A204.1 (cell line): Measurements from ENCODE around the gene NCKAP5.

ENCODE experiments used
- FAIRE-seq: peaks from 2 replicates; lab custom pipeline; 2012; peaks lifted over from hg19 to GRCh38; lab: Jason Lieb, UNC

NCKAP5 gene

DNA sequence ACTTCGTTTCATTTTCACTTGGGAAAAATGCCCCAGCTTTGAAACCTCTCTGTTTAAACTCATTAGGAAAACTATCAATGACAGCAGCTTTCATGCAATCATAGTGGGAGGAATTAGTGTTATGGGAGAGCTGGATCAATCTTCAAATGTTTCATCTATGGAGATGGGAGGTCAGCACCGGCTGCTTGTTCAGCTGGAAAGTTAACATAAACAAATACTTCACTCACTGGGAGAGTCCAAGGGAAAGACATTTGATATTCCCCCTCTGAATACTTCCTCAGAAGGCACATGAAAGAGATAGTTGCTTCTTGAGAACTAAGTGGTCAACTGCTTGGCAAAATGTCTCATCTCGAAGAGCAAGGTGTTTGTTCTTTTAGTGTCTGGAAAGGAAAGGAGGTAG lies 905.5 kb downstream of the NCKAP5 start:
- FAIRE-seq, result no peak

DNA sequence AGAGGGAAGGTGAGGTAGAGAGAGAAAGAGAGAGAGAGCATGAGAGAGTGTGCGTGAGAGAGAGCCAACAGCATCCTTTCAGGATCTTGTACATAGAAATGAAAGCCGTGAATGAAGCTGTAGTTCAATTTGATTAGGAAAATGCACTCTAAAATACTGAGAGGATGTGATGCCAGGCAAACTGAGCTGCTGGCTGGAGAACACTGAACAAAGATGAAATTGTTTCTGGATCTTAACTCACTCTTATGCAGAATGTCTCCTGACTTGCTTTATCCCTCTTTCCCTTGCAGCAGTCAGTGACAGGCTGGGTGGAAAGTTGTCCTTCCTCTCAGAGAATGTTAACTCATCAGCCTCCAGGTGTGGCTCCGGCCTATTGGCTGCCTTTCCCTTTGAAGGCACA lies 908.9 kb downstream of the NCKAP5 start:
- FAIRE-seq, result no peak

DNA sequence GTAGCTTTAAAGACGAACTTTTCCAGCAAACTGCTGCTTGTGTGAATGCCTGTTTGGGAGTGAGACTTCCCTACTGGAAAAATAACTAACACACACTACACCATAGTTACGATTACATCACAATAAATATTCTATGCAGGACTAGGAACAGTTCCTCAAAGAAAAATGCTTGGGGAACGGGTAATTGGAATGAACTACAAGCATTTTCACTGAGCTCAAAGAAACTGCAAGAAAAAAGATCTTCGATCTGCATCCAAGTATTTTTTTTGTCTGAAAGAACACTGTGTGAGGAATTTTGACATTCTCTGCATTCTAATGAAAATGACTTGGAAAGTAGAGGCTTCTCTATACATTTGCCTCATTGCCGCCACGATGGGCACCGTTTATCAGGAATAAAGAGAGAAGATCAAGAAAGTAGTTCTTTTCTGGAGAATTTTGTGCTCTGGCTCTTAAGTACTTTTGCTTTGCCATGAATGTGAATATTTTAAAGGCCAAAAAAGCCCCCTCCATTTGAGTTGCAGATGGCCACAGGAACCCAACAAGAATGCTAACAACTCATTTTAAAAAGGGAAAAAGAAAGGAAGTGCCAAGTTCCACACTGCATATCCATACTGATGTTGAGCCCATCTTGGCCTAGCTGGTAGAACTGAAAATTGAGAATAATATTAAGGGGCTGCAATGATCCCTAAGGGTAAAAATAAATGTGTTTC lies 911.8 kb downstream of the NCKAP5 start:
- no peak for FAIRE-seq

DNA sequence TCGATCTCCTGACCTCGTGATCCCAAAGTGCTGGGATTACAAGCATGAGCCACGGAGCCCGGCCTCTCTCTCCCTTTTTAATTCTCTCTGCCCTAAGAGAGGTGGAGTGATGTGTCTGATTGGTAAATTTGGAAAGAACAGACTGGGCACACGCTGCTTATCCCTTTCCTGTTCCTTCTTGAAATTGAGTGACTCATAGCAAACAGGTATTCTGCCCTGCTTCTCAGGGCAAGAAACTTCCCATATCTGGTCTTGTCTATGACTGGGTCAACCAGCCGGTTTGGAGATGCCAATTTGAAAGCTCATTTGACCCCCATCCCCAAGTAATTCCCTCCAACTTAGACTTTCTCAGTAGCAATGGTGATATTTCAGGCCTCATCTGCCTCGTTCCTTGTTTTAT lies 913.3 kb downstream of the NCKAP5 start:
- FAIRE-seq, result no peak

DNA sequence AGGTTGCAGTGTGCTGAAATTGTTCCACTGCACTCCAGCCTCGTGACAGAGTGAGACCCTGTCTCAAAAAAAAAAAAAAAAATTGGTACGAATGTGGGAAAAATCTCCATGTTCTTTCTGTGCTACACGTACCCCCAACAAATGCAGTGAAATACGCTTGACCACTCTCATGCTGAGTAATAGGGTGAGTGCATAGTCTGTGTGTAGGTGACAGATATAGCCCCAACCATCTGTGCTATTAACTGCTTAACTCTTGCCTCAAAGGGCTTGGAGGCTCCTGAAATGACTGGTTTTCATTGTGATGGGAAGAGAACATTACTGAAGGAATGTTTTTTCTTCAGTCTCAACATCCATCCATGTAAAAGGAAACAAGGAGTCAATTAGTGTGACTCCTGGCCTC lies 913.9 kb downstream of the NCKAP5 start:
- FAIRE-seq, result no peak

DNA sequence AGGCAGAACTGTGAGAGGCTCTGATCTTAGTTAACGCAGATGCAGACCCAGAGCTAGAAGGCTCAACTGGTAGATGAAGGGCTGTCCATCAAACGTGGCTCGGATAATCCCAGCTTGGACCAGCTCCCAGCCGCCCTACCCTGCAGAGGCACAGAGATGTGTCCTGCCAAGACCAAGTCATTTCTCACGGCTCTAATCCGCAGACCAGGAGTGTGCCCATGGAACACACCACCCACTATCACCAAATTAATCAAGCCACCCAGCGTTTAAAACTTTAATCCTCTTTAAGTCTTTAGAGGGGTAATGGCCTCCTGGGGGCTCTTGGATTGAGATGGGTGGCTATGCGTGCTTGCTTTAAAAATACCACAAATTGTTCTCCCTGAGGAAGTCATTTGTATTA lies 915.8 kb downstream of the NCKAP5 start:
- FAIRE-seq, result no peak

DNA sequence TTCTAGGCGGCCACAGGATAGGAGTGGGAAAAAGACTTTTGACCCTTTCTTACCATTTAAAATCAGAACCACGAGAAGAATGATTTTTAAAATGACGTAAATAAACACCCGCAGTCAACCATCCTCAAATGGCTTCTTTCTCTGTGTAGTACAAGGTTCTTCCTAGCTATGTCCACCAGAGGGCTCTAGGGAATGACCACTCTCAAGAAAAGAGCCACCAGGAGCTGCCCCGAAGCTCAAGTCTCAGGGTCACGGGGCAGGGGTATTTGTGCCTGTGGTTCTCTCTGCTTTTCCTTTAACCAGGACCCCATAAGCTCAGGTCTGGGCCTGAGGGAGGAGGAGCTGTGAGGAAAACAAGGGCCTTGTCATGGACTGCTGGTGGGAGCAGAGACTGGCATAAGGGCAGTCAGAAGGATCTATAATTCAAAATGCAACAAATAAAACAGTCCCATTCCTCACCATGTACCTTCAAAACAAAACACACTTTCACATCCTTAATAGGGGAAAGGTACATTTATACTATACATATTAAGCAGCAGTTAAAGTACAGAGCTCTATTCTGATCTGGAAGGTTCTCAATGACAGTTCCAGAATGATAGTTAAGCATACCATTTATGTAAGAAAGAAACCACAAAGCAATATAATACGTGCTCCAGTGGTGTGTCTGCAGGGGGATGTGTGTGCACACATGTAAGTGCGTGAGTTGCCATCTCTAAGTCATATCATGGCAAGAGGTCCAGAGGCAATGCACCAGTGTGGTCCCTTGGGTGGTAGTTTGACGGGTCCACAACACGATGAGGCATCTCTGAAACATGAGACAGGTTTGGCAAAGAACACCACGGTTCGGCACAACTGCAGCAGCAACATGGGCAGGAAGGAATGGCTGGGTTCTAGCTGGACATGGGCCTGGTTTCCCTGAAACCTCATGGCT lies 916.9 kb downstream of the NCKAP5 start:
- FAIRE-seq, result no peak

DNA sequence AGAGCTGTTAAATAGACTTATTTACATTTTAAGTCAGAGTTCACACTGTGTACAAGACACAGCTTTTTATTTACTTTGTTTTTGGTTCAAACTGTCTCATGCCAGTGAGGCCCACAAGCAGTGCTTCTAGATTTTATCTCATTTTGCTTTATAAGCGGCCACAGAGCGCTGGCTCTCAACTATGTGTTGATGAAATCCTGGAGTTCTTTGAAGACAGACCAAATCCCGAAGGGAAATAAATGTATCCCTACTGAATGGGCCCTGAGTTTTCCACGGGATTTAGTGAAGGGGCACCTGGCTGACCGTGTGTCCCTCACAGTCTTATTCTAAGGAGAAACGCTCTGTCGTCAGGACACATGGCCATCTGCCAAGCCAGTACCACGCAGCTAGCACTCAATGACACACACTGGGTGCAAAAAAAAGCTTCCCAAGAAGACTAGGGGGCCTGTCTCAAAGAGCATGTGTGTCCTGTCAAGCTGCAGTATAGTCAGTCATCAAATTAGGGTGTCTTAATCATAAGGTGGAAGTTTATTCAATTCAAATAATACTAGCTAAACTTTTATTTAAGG lies 921.6 kb downstream of the NCKAP5 start:
- no peak for FAIRE-seq

DNA sequence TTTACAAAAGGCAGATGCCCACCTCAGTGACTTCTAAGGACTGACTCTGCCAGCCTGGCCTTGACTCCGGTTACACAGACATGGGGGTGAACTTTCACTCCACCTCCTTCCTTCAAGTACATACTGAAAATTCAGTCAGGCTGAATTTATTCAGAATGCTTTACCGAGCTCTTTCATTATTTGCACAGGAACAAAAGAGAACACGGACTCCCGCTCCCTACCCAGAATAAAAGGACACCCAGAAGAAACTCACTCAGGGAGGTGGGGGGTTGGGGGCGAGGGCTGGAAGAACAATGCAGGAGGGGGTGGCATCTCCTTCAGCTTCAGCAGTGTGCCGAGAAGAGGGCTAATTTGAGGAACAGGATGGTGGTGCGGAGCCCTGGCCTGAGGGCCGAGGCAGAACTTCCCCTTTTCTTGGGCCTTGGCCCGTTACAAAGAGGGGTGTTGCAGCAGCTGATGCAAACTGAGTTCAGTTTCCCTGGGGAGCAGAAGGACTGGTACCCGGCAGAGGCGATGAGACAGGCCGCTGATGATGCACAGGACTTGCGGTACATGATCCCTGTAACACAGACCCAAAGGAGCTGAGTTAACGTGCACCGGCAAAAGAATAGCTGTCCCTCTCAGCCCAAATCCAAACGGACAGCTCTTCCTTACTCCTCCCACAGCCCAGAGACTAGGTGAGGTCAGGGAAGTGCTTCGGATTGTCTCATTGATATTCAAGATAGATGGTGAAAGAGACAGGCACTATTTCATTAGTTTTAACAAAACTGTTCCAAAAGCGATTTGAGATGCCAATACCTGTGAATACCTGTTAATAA lies 922.3 kb downstream of the NCKAP5 start:
- no peak for FAIRE-seq

DNA sequence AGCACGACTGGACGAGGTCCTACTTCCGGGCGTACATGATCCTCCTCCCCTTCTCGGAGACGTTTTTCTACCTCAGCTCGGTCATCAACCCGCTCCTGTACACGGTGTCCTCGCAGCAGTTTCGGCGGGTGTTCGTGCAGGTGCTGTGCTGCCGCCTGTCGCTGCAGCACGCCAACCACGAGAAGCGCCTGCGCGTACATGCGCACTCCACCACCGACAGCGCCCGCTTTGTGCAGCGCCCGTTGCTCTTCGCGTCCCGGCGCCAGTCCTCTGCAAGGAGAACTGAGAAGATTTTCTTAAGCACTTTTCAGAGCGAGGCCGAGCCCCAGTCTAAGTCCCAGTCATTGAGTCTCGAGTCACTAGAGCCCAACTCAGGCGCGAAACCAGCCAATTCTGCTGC lies 923.1 kb downstream of the NCKAP5 start:
- no peak for FAIRE-seq

DNA sequence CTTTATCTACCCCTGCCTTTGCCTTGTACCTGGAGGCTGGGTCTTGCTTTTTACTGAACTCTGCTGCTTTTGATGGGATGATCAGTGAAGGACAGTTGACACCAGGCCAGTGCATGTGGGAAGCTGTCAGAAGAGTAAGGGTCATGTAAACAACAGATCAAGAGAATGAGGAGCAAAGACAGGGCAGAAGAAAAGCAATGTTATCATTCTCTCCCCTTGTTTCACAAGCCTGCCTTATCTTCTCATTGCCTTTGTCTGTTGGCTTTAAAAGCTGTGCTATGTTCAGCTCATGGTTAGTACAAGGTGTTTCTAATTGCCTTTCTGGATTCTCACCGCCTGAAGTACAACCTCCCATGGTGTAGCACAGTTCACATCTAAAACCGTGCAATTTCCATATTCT lies 925.8 kb downstream of the NCKAP5 start:
- no peak for FAIRE-seq

DNA sequence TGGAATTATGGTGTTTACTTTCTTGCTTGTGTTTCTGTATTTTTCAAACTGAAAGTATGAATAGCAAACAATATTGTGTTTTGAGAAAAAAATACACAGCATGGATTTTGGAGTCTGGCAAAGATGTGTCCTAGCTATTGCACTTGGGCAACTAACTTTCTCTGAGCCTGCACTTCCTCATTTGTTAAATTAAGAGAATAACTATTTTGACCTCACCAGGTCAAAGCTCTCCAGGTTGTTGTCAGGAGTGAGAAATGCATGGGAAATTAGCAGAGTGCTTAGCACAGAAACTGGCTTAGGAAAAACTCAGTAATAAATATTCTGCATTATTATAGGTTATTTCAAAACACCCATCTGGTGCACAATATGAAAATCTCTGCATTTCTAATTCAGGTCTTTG lies 926.4 kb downstream of the NCKAP5 start:
- no peak for FAIRE-seq

DNA sequence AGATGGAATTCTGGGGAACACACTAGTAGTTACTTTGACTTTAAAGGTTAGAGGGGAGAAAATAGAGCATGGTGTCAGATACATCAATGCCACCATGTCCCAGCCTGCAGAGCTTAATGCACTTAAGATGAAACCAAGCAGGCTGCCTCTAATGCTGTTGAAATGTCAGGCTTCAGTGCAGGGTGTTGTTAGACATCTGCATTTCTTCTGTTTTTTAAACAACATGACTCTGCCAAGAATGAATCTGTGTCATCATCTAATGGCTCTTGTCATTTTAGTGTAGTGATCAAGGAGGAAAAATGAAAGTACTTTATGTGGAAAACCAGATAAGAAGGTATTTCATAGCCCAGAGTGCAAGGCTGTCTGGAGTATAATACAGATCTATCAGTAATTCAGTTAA lies 928.1 kb downstream of the NCKAP5 start:
- FAIRE-seq, result no peak

DNA sequence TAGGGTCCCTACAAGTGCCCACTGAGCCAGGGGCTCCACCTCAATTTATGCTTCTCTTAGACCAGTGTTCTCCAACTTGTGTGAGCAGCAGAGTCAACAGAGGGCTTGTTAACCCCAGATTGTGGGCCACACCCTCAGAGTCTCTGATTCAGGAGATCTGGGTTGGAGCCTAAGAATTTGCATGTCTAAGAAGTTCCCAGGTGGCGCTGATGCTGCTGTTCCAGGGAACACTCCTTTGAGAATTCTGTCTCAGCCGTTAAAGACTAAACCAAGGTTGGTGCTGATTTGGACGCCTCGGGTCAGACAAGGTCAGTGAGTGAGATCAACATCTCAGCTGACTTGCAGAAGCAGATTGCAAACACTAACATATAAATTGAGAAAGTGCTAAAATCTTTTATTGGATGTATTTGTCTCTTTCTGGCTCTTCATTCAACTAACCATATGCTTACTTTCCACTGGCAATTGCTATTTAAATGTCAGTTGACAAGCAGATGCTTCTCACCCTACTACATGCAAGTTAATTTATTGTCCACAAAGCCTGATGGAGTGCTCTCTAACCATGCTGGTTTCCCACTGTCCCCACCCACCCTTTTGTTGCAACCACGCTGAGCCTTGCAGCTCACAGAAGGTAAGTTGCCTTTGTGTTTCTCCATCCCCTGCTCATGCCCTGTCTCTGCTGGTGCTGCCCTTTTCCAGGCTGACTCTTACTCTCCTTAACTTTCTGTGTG lies 929.8 kb downstream of the NCKAP5 start:
- no peak for FAIRE-seq

DNA sequence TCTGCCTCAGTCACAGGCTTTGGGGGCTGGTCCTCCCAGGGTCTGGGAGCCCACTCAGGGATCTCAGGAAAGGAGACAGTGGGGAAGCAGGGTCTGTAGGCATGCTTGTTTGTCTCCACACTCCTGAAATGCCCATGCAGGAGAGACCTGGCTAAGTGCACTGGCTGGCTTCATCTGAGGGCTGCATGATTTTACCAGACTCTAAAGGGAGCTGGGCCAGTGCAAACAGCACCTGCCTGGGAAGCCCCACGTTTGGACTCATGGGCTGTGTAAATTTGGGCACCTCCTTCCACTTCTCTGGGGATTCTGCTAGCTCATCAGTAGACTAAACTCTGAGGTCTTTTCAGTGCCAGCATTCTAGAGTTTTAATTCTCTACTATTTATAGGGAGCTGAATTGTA lies 931.9 kb downstream of the NCKAP5 start:
- FAIRE-seq, result no peak

DNA sequence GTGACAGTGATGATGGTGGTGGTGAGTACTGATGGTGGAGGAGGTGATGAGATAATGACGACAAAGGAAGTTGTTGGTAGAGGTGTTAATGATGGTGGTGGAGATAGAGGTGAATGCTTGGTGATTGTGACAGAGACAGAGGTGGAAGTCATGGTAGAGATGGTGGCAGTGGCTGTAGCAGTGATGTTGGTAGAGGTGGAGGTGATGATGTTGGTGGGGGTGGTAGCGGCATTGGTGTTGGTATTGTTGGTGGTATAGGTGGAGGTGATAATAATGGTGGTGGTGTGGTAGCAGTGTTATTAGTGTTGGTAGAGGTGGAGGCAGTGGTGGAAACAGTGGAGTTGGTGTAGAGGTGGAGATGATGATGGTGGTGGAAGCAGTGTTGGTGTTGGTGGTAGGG lies 934.6 kb downstream of the NCKAP5 start:
- no peak for FAIRE-seq

DNA sequence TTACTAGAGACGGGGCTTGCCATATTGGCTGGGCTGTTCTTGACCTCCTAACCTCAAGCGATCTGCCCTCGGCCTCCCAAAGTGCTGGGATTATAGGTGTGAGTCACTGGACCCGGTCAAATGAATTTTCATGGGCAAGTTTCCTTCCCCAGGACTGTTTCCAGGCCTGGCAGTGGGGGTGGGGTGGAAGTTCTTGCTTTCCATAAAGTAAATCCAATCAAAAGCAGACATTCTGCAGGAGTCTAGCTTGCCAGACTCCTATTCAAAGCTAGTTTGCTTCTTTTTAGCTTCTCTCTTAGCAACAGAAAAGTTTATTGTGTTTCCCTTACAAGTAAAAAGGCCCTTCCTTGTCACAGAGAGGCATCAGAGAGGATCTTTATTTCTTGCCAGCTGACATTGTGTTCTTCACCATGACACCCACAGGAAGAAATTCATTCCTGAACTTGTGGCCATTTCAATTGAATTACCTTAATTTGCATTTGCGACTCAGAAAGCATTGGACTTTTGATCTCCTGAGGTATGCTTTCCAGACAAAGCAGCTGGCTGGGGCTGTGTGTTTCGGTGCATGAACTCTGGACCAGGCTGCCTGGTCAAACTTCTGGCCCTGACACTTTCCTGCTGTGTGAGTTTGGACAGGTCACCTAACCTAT lies 936.1 kb downstream of the NCKAP5 start:
- no peak for FAIRE-seq

DNA sequence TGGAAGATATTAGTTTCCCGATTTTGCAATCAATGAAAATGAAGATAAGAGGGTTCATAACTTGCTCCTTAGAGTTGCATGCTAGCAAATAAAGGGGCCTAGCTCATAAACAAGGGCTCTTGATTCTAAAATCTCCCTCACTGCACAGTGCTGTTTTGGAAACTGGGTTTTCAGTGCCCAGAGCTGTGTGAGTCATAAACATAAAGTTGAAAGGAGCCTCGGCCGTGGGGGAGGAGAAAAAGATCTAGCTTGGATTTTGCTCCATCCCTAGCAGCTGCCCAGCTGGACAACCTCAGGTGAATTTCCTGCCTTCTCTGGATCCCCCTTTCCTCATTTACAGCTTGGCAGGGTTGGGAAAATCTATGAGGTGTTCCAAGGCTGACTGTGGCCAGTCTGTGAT lies 940.7 kb downstream of the NCKAP5 start:
- no peak for FAIRE-seq

DNA sequence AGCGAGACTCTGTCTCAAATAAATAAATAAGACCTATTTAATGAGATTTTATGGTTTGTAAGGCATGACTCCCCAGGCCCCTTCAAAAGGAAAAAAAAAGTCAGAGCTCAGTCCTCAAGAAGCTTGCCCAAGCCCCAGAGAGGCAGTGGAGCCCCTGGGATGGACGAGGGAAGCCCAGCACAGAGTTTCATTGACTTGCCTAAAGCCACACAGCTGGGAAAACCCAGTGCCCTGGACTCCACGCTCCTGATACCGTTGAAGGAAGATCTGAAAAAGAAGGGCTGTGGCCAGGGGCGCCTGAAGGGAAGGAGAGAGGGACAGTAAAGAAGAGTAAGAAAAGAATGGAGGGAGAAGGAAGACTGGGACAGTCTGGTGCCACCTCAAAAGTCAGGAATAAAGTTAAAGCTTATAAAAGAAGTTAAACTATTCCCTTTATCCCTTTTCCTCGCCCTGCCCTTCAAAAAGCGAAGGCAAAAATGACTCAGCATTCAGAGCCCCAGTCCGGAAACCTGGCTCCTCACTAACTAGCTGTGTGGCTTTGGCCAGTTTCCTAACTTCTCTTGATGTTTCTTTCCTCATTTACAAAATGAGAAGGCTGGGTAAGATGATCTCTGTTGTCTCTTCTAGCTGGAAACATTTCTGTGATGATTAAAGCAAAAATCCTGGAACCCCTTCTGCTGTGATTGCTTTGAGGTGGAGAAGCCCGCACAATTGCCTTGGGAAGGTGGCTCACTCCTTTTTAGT lies 945.0 kb downstream of the NCKAP5 start:
- no peak for FAIRE-seq
